Measurements from ENCODE around the gene PAK4. TPM values are rescaled to one million over a fixed set of nuclear protein-coding genes. Genes with fewer than 3 reads are reported as not detected.

Gene PAK4
- total and polyA plus RNA-seq, 2 of the 8 experiments (the other 6 are each of a cell fraction or from before 2014, with no cell fraction given), result 50.7 to 64.4 TPM

DNA sequence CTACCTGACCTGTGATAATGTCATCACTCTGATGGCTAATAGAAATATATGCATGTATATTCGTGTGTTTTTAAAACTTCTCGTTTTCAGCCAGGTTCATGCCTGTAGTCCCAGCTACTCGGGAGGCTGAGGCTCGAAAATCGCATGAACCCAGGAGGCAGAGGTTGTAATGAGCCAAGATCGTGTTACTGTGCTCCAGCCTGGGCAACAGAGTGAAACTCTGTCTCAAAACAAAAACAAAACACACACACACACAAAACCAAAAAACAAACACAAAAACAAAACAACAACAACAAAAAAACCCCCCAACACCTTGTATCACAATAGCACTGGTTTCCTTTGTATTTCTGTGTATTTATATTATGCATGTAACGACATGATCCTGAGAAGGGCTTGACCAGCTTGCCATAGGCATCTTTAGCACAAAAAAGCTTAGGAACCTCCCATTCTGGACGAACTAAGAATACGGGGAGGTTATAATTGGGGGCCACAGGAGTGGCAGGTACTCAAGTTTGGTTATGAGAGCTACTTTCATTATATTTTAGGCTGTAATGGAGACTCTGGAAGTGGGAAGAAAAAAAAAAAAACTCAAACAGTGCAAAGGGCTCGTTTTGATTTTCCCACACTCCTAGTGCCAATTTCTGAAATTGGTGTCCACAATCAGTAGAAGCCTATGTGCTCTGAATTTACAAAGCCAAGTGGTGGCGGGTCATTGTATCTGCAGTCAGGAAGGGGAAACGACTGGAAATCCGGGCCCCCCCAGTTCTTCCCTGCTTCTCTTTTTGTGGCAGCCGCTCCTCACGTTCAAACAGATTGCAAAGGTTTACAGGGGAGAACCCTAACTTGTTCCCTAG is 42.6 kb upstream of the PAK4 start (continued):
- TF ChIP-seq, protein P1, sequence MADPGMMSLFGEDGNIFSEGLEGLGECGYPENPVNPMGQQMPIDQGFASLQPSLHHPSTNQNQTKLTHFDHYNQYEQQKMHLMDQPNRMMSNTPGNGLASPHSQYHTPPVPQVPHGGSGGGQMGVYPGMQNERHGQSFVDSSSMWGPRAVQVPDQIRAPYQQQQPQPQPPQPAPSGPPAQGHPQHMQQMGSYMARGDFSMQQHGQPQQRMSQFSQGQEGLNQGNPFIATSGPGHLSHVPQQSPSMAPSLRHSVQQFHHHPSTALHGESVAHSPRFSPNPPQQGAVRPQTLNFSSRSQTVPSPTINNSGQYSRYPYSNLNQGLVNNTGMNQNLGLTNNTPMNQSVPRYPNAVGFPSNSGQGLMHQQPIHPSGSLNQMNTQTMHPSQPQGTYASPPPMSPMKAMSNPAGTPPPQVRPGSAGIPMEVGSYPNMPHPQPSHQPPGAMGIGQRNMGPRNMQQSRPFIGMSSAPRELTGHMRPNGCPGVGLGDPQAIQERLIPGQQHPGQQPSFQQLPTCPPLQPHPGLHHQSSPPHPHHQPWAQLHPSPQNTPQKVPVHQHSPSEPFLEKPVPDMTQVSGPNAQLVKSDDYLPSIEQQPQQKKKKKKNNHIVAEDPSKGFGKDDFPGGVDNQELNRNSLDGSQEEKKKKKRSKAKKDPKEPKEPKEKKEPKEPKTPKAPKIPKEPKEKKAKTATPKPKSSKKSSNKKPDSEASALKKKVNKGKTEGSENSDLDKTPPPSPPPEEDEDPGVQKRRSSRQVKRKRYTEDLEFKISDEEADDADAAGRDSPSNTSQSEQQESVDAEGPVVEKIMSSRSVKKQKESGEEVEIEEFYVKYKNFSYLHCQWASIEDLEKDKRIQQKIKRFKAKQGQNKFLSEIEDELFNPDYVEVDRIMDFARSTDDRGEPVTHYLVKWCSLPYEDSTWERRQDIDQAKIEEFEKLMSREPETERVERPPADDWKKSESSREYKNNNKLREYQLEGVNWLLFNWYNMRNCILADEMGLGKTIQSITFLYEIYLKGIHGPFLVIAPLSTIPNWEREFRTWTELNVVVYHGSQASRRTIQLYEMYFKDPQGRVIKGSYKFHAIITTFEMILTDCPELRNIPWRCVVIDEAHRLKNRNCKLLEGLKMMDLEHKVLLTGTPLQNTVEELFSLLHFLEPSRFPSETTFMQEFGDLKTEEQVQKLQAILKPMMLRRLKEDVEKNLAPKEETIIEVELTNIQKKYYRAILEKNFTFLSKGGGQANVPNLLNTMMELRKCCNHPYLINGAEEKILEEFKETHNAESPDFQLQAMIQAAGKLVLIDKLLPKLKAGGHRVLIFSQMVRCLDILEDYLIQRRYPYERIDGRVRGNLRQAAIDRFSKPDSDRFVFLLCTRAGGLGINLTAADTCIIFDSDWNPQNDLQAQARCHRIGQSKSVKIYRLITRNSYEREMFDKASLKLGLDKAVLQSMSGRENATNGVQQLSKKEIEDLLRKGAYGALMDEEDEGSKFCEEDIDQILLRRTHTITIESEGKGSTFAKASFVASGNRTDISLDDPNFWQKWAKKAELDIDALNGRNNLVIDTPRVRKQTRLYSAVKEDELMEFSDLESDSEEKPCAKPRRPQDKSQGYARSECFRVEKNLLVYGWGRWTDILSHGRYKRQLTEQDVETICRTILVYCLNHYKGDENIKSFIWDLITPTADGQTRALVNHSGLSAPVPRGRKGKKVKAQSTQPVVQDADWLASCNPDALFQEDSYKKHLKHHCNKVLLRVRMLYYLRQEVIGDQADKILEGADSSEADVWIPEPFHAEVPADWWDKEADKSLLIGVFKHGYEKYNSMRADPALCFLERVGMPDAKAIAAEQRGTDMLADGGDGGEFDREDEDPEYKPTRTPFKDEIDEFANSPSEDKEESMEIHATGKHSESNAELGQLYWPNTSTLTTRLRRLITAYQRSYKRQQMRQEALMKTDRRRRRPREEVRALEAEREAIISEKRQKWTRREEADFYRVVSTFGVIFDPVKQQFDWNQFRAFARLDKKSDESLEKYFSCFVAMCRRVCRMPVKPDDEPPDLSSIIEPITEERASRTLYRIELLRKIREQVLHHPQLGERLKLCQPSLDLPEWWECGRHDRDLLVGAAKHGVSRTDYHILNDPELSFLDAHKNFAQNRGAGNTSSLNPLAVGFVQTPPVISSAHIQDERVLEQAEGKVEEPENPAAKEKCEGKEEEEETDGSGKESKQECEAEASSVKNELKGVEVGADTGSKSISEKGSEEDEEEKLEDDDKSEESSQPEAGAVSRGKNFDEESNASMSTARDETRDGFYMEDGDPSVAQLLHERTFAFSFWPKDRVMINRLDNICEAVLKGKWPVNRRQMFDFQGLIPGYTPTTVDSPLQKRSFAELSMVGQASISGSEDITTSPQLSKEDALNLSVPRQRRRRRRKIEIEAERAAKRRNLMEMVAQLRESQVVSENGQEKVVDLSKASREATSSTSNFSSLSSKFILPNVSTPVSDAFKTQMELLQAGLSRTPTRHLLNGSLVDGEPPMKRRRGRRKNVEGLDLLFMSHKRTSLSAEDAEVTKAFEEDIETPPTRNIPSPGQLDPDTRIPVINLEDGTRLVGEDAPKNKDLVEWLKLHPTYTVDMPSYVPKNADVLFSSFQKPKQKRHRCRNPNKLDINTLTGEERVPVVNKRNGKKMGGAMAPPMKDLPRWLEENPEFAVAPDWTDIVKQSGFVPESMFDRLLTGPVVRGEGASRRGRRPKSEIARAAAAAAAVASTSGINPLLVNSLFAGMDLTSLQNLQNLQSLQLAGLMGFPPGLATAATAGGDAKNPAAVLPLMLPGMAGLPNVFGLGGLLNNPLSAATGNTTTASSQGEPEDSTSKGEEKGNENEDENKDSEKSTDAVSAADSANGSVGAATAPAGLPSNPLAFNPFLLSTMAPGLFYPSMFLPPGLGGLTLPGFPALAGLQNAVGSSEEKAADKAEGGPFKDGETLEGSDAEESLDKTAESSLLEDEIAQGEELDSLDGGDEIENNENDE (IDR thresholded peaks at IDR 0.05; ENCODE audit: insufficient replicate concordance, low read length), result no peak
- TF ChIP-seq ATF3 (IDR thresholded peaks at IDR 0.05; ENCODE audit: insufficient read depth, low read depth, low read length) (no peak), MAFK (IDR thresholded peaks at IDR 0.05; ENCODE audit: low read depth, low read length) (no peak), JUN (IDR thresholded peaks at IDR 0.05; ENCODE audit: low read depth, low read length) (no peak)
